OCI-LY1 (cell line): ENCODE results near the gene PCDHAC1.

ENCODE experiments used
- CTCF ChIP-seq: fragments of 200-600 bp; sonication (generic), shearing (Covaris generic); IDR thresholded peaks from 2 replicates; pipeline ENCODE4 v1.5.1; 2017; ENCODE audit warnings: mild to moderate bottlenecking, antibody characterized with exemption, low read length, moderate library complexity, mixed read lengths
- EZH2 ChIP-seq: fragments of 200-600 bp; sonication (generic), shearing (Covaris generic); IDR thresholded peaks from 2 replicates; pipeline ENCODE4 v1.8.0; 2017; ENCODE audit warnings: borderline replicate concordance, mixed run types, mild to moderate bottlenecking, antibody characterized with exemption, low read length, moderate library complexity, mixed read lengths

GRCh38 chr5:140925806-140926442, at the start of gene PCDHAC1:
- TF ChIP-seq CTCF, result no peak
- no peak for TF ChIP-seq EZH2
